Measurements from ENCODE around the gene MALT1. TPM values are rescaled to one million over a fixed set of nuclear protein-coding genes. Genes with fewer than 3 reads are reported as not detected.
A peak's percentile ranks its signal among the peaks of the same experiment; 100 is the strongest.

MALT1 gene
- total and polyA plus RNA-seq, 4 experiments from 2014 or later: 60.3 to 96.7 (median 77.4) TPM

DNA sequence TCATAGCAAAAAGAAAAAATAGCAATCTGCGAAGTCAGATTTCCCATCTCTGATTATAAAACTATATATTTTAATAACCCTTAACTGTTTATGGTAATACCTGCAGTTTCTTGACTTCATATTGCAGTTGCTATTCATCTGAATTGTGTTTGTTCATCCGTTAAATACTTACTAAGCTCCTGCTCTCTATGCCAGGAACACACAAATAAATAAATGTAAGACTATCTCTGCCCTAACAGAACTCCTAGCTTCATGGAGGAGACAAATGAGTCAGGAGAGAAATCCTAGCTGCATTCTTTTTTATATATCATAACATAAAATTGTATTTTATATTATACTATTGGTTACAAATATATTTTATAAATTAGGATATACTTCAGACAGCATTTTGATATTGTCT is 61.2 kb downstream of the MALT1 start:
- POLR2A ChIA-PET (ENCODE audit: partially characterized antibody): no interaction called here
- no peaks in the 10 kb centered on the region for H3K4me1 ChIP-seq (ENCODE audit: insufficient read depth, low read length)
- no peak for DNase-seq
- intact Hi-C loops (cut with micrococcal nuclease): no loop called here
- no peak overlapping the region for H3K4me3 Mint-ChIP-seq
- no peaks in the 10 kb centered on the region for H3K27me3 Mint-ChIP-seq
- peaks cover 28% of the 10 kb centered on the region for H3K36me3 ChIP-seq (ENCODE audit: insufficient read depth, low read length)
- H3K9me3 Mint-ChIP-seq: no peaks in the 10 kb centered on the region
- H3K27ac ChIP-seq (ENCODE audit: low read depth, low read length): no peak overlapping the region
- H3K4me3 ChIP-seq (ENCODE audit: low read length in 2 of 2): no peak overlapping the region
- CTCF ChIA-PET (ENCODE audit: partially characterized antibody): interaction anchor here (0.6 to 1.4 kb wide), 4 partner anchors 15 to 203 kb away, joined by 3 to 4 read pairs (median 3); no protein-coding TSS in a partner anchor
- H3K36me3 Mint-ChIP-seq: peaks cover 60 to 73% of the 10 kb centered on the region in 2 donors
- peaks cover 4 to 6% (median 5%) of the 10 kb centered on the region in 4 donors for H3K4me1 Mint-ChIP-seq
- no peak overlapping the region for H3K27ac Mint-ChIP-seq
- no peaks in the 10 kb centered on the region for H3K9me3 ChIP-seq (ENCODE audit: control insufficient read depth in 1 of 2, low read length in 2 of 2)
- H3K27me3 ChIP-seq (ENCODE audit: insufficient read depth, low read length): no peaks in the 10 kb centered on the region

DNA sequence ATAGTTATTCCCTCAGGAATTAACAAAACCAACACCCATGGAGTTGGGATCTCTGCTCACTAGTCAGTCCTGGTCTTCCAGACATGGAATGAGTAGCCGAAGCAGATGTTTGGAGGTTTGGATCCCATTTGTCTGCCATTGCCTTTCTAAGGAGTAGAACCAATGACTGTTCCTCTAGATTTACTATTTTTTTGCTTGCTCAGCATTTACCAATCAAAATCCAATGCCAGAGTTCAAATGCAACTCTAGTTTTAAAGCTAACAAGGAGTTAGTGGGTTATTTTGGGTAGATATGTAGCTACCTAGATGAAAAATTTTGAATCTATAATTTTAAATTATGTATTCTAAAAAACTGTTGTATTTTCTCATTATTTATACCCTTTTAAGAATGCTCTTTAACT is 62.6 kb downstream of the MALT1 start:
- no peaks in the 10 kb centered on the region for H3K9me3 Mint-ChIP-seq
- H3K27ac Mint-ChIP-seq: no peak overlapping the region
- peaks cover 62 to 77% of the 10 kb centered on the region in 2 donors for H3K36me3 Mint-ChIP-seq
- ChIA-PET POLR2A (ENCODE audit: partially characterized antibody) (no interaction called here), CTCF (ENCODE audit: partially characterized antibody) (no interaction called here)
- H3K27me3 Mint-ChIP-seq: no peaks in the 10 kb centered on the region
- no peak overlapping the region for H3K4me3 Mint-ChIP-seq
- no peaks in the 10 kb centered on the region for H3K4me1 ChIP-seq (ENCODE audit: insufficient read depth, low read length)
- H3K4me3 ChIP-seq (ENCODE audit: low read length in 2 of 2): no peak overlapping the region
- intact Hi-C loops (cut with micrococcal nuclease): no loop called here
- H3K36me3 ChIP-seq (ENCODE audit: insufficient read depth, low read length): peaks cover 28% of the 10 kb centered on the region
- no peaks in the 10 kb centered on the region for H3K27me3 ChIP-seq (ENCODE audit: insufficient read depth, low read length)
- H3K4me1 Mint-ChIP-seq: peaks cover 4 to 11% (median 8%) of the 10 kb centered on the region in 4 donors
- H3K9me3 ChIP-seq (ENCODE audit: control insufficient read depth in 1 of 2, low read length in 2 of 2): no peaks in the 10 kb centered on the region
- no peak for DNase-seq
- no peak overlapping the region for H3K27ac ChIP-seq (ENCODE audit: low read depth, low read length)

DNA sequence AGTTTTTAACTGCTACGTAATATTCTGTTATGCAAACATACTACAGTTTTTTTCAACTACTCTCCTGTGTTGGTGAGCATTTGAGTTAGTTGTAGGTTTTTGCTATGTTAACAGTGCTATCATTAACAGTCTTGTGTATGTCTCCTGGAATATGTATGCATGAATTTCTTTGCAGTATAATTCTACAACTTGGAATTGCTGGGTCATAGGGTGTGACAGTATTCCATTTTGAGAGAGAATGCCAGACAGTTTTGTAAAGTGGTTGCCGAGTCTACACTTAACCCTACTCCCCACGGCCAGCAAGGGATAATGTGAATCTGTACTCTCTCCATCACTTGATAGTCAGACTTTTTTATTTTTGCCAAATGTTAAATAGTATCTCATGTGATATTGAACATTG is 67.1 kb downstream of the MALT1 start:
- no peaks in the 10 kb centered on the region for H3K9me3 Mint-ChIP-seq
- peaks cover 6 to 17% (median 11%) of the 10 kb centered on the region in 4 donors for H3K4me1 Mint-ChIP-seq
- H3K36me3 Mint-ChIP-seq: peaks cover 58 to 63% of the 10 kb centered on the region in 2 donors
- intact Hi-C loops (cut with micrococcal nuclease): no loop called here
- H3K4me3 Mint-ChIP-seq: no peak overlapping the region
- DNase-seq: no peak
- Histone ChIP-seq H3K4me3 (ENCODE audit: low read length in 2 of 2) (no peak overlapping the region), H3K27ac (ENCODE audit: low read depth, low read length) (no peak overlapping the region), H3K4me1 (ENCODE audit: insufficient read depth, low read length) (no peaks in the 10 kb centered on the region), H3K36me3 (ENCODE audit: insufficient read depth, low read length) (peaks cover 39% of the 10 kb centered on the region), H3K27me3 (ENCODE audit: insufficient read depth, low read length) (no peaks in the 10 kb centered on the region), H3K9me3 (ENCODE audit: control insufficient read depth in 1 of 2, low read length in 2 of 2) (no peaks in the 10 kb centered on the region)
- H3K27me3 Mint-ChIP-seq: no peaks in the 10 kb centered on the region
- peak overlapping the region in 2 of 7 donors; percentile 25 to 46 for H3K27ac Mint-ChIP-seq
- ChIA-PET CTCF (ENCODE audit: partially characterized antibody) (no interaction called here), POLR2A (ENCODE audit: partially characterized antibody) (no interaction called here)

DNA sequence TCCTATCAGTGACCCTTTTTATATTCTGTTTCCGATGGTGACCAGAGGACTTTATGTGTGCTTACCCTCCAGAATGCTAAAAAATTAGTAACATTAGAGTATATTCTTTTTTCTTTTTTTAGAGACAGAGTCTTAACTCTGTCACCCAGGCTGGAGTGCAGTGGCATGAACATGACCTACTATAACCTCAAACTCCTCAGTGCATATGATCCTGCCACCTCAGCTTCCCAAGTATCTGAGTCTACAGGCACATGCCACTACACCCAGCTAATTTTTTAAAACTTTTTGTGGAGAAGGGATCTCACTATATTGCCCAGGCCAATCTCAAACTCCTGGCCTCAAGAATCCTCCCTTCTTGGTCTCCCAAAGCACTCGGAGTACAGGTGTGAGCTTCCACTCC is 74.6 kb downstream of the MALT1 start:
- Mint-ChIP-seq H3K4me1 (peaks cover under 1 to 2% (median under 1%) of the 10 kb centered on the region in 4 donors), H3K36me3 (peaks cover 70 to 71% of the 10 kb centered on the region in 2 donors), H3K27me3 (no peaks in the 10 kb centered on the region), H3K4me3 (no peak overlapping the region), H3K27ac (no peak overlapping the region), H3K9me3 (peaks cover 0 to 28% (median 21%) of the 10 kb centered on the region in 8 donors)
- ChIA-PET CTCF (ENCODE audit: partially characterized antibody) (interaction anchor here (1.6 to 2.8 kb wide), 3 partner anchors 18 to 216 kb away, joined by 5 to 17 read pairs (median 5); no protein-coding TSS in a partner anchor), POLR2A (ENCODE audit: partially characterized antibody) (interaction anchor here (0.8 to 2.1 kb wide), 4 partner anchors 9 to 204 kb away, joined by 3 to 6 read pairs (median 4); partner anchors contain the start of gene MALT1)
- intact Hi-C loops (cut with micrococcal nuclease): no loop called here
- H3K27me3 ChIP-seq (ENCODE audit: insufficient read depth, low read length): no peaks in the 10 kb centered on the region
- no peak overlapping the region for H3K27ac ChIP-seq (ENCODE audit: low read depth, low read length)
- H3K4me3 ChIP-seq (ENCODE audit: low read length in 2 of 2): no peak overlapping the region
- no peak for DNase-seq
- H3K36me3 ChIP-seq (ENCODE audit: insufficient read depth, low read length): peaks cover 56% of the 10 kb centered on the region
- H3K9me3 ChIP-seq (ENCODE audit: control insufficient read depth in 1 of 2, low read length in 2 of 2): peaks cover 0 to 11% of the 10 kb centered on the region in 2 donors
- no peaks in the 10 kb centered on the region for H3K4me1 ChIP-seq (ENCODE audit: insufficient read depth, low read length)

DNA sequence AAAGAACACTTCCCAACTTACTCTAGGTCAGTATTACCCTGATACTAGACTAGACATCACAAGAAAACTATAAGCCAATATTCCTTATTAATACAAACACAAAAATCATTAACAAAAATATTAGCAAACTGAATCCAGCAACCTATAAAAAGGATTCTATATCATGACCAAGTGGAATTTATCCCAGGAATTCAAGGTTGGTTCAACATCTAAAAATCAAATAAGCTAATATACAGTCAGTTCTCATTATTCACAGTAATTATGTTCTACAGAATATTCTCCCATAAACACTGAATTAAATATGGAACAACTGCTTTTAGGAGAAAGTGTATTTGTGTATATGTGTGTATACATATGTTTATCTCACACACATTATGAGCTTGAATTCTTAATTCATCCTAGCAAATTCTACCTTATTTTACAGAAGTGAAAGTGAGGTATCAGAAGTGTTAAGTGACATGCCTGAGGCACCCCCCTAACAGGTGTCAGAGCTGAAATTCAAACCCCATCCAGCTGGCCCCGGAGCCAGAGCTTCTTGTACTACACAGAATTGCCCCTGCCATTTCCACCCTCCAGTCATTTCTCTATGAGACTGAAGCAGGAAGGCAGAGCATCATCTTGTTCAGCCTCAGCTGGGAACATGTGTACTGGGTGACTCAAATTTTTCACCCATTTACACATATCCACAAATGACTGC is 77.8 kb downstream of the MALT1 start:
- Histone ChIP-seq H3K4me1 (ENCODE audit: insufficient read depth, low read length) (no peaks in the 10 kb centered on the region), H3K4me3 (ENCODE audit: low read length in 2 of 2) (no peak overlapping the region), H3K9me3 (ENCODE audit: control insufficient read depth in 1 of 2, low read length in 2 of 2) (peaks cover 0 to 11% of the 10 kb centered on the region in 2 donors), H3K36me3 (ENCODE audit: insufficient read depth, low read length) (peaks cover 46% of the 10 kb centered on the region), H3K27me3 (ENCODE audit: insufficient read depth, low read length) (no peaks in the 10 kb centered on the region), H3K27ac (ENCODE audit: low read depth, low read length) (no peak overlapping the region)
- no peak overlapping the region for H3K4me3 Mint-ChIP-seq
- peaks cover 0 to 28% (median 21%) of the 10 kb centered on the region in 8 donors for H3K9me3 Mint-ChIP-seq
- intact Hi-C loops (cut with micrococcal nuclease): no loop called here
- H3K36me3 Mint-ChIP-seq: peaks cover 63 to 66% of the 10 kb centered on the region in 2 donors
- no peak overlapping the region for H3K27ac Mint-ChIP-seq
- H3K27me3 Mint-ChIP-seq: no peaks in the 10 kb centered on the region
- POLR2A ChIA-PET (ENCODE audit: partially characterized antibody): no interaction called here
- H3K4me1 Mint-ChIP-seq: peaks cover 0 to 5% (median under 1%) of the 10 kb centered on the region in 4 donors
- no peak for DNase-seq
- CTCF ChIA-PET (ENCODE audit: partially characterized antibody): interaction anchor here (1.1 to 5.7 kb wide), 4 partner anchors 15 to 219 kb away, joined by 3 to 42 read pairs (median 5); no protein-coding TSS in a partner anchor

DNA sequence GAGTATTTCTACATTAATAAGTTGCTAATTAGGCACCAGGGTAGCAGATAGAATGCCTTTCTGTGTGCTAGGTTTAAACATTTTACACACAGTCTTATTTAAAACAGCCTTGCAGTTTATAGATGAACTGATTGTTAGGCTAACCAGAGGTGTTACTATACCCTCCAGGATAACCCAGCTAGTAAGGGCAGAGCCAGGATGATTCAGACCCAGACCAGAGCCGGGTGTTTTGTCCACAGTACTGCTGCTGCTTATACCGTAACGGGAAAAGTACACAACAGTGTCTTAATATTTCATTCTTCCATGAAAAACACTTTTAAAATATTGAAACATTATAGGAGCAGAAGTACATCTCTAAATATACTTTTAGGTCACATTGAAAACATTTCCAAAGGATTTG is 82.7 kb downstream of the MALT1 start:
- ChIA-PET CTCF (ENCODE audit: partially characterized antibody) (interaction anchor here (2.5 to 24.6 kb wide), 3 partner anchors 10 to 219 kb away, joined by 8 to 827 read pairs (median 19); no protein-coding TSS in a partner anchor), POLR2A (ENCODE audit: partially characterized antibody) (interaction anchor here (5.2 kb wide), 1 partner anchor 82 kb away, joined by 25 read pairs; the partner anchor contains the start of gene MALT1)
- intact Hi-C loops (cut with micrococcal nuclease): no loop called here
- Mint-ChIP-seq H3K4me1 (peaks cover 12 to 36% (median 31%) of the 10 kb centered on the region in 4 donors), H3K4me3 (no peak overlapping the region), H3K9me3 (peaks cover 0 to 11% (median 2%) of the 10 kb centered on the region in 8 donors), H3K27me3 (no peaks in the 10 kb centered on the region), H3K36me3 (peaks cover 18 to 20% of the 10 kb centered on the region in 2 donors), H3K27ac (peak overlapping the region in 2 of 7 donors; percentile 38 to 42)
- H3K4me3 ChIP-seq (ENCODE audit: low read length in 2 of 2): no peak overlapping the region
- H3K27me3 ChIP-seq (ENCODE audit: insufficient read depth, low read length): no peaks in the 10 kb centered on the region
- no peak overlapping the region for H3K27ac ChIP-seq (ENCODE audit: low read depth, low read length)
- H3K4me1 ChIP-seq (ENCODE audit: insufficient read depth, low read length): peaks cover 10% of the 10 kb centered on the region
- H3K36me3 ChIP-seq (ENCODE audit: insufficient read depth, low read length): peaks cover 5% of the 10 kb centered on the region
- no peak for DNase-seq
- H3K9me3 ChIP-seq (ENCODE audit: control insufficient read depth in 1 of 2, low read length in 2 of 2): no peaks in the 10 kb centered on the region

DNA sequence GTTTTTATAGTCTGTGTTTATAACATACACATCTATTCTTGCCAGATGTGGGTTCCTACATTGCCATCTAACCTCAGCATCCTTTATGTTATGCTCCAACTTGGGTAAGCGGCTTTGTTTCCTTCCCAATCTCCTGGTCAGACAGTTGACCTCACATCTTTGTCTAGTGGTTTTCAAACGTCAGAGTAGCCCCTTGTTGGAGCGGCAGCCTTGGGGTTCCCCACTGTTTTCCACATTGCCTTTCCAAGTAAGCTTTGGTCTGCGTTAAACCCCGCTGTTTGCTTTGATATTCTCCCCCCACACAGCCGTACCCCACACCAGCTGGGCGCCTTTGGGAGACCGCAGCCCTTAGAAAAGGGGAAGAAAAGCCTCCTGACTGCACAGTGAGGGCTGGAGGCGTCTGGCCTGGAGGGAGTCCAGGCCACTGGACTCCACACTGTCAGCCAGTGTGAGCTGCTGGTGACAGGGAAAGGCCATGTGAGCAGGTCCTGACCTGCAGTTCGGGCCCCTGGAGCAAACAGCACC is 83.3 kb downstream of the MALT1 start:
- Histone ChIP-seq H3K4me3 (ENCODE audit: low read length in 2 of 2) (no peak overlapping the region), H3K27ac (ENCODE audit: low read depth, low read length) (no peak overlapping the region), H3K4me1 (ENCODE audit: insufficient read depth, low read length) (peaks cover 10% of the 10 kb centered on the region), H3K27me3 (ENCODE audit: insufficient read depth, low read length) (no peaks in the 10 kb centered on the region), H3K9me3 (ENCODE audit: control insufficient read depth in 1 of 2, low read length in 2 of 2) (no peaks in the 10 kb centered on the region), H3K36me3 (ENCODE audit: insufficient read depth, low read length) (no peaks in the 10 kb centered on the region)
- POLR2A ChIA-PET (ENCODE audit: partially characterized antibody): interaction anchor here (1.9 to 5.2 kb wide), 2 partner anchors 9 to 83 kb away, joined by 6 to 25 read pairs; partner anchors contain the start of gene MALT1
- CTCF ChIA-PET (ENCODE audit: partially characterized antibody): interaction anchor here (0.6 to 24.6 kb wide), 6 partner anchors 9 to 220 kb away, joined by 3 to 827 read pairs (median 6); no protein-coding TSS in a partner anchor
- H3K4me3 Mint-ChIP-seq: no peak overlapping the region
- peaks cover 0 to 7% (median 0%) of the 10 kb centered on the region in 8 donors for H3K9me3 Mint-ChIP-seq
- H3K36me3 Mint-ChIP-seq: peaks cover 12 to 14% of the 10 kb centered on the region in 2 donors
- no peak for DNase-seq
- H3K4me1 Mint-ChIP-seq: peaks cover 12 to 36% (median 31%) of the 10 kb centered on the region in 4 donors
- no peaks in the 10 kb centered on the region for H3K27me3 Mint-ChIP-seq
- H3K27ac Mint-ChIP-seq: peak overlapping the region in 4 of 7 donors; percentile 1 to 74 (median 54)
- intact Hi-C loops (cut with micrococcal nuclease): no loop called here

Measured in CD4-positive, alpha-beta memory T cell (primary cell).